HG02798 (cell line): ENCODE results near the gene CLSTN2.

Source experiments
- ATAC-seq: cut with Tn5 transposase; IDR thresholded peaks from one replicate; pipeline ENCODE4 v1.9.1; 2021; ENCODE audit warnings: mild to moderate bottlenecking; ENCODE audit not compliant: unreplicated experiment, poor library complexity

The CLSTN2 gene

GRCh38 chr3:140509534-140509933 is 574.5 kb downstream of the CLSTN2 start:
- ATAC-seq = no peak

GRCh38 chr3:140510303-140510861 is 575.4 kb downstream of the CLSTN2 start:
- no peak for ATAC-seq

GRCh38 chr3:140521751-140522445 is 586.9 kb downstream of the CLSTN2 start:
- ATAC-seq = no peak

GRCh38 chr3:140522653-140523380 is 587.8 kb downstream of the CLSTN2 start:
- ATAC-seq = no peak

GRCh38 chr3:140523600-140523999 is 588.6 kb downstream of the CLSTN2 start:
- ATAC-seq = no peak

GRCh38 chr3:140527156-140527555 is 592.2 kb downstream of the CLSTN2 start:
- ATAC-seq = no peak

- no peak for ATAC-seq
These were observed 594.1 kb downstream of the CLSTN2 start for GRCh38 chr3:140529096-140529495.

- no peak for ATAC-seq
These were observed 594.6 kb downstream of the CLSTN2 start for GRCh38 chr3:140529558-140529957.

- ATAC-seq = no peak
These were observed 595.1 kb downstream of the CLSTN2 start for GRCh38 chr3:140530131-140530530.

- no peak for ATAC-seq
These were observed 595.6 kb downstream of the CLSTN2 start for GRCh38 chr3:140530603-140531002.

GRCh38 chr3:140532793-140533330 is 597.9 kb downstream of the CLSTN2 start:
- ATAC-seq = no peak

GRCh38 chr3:140536926-140537726 is 602.1 kb downstream of the CLSTN2 start:
- no peak for ATAC-seq

GRCh38 chr3:140537727-140538082 is 602.7 kb downstream of the CLSTN2 start:
- no peak for ATAC-seq

- ATAC-seq = peak; percentile 63
These were observed 605.3 kb downstream of the CLSTN2 start for GRCh38 chr3:140540262-140540661.

GRCh38 chr3:140541975-140542653 is 607.1 kb downstream of the CLSTN2 start:
- ATAC-seq = no peak

- ATAC-seq = no peak
These were observed 610.2 kb downstream of the CLSTN2 start for GRCh38 chr3:140545197-140545596.

- ATAC-seq = no peak
These were observed 610.8 kb downstream of the CLSTN2 start for GRCh38 chr3:140545756-140546155.

- ATAC-seq = no peak
These were observed 611.7 kb downstream of the CLSTN2 start for GRCh38 chr3:140546649-140547048.

GRCh38 chr3:140552403-140552802 is 617.4 kb downstream of the CLSTN2 start:
- ATAC-seq = no peak

GRCh38 chr3:140552898-140553297 is 617.9 kb downstream of the CLSTN2 start:
- no peak for ATAC-seq
